H1 (cell line): ENCODE results near the gene AAR2. TPM values are rescaled to one million over a fixed set of nuclear protein-coding genes. Genes with fewer than 3 reads are reported as not detected.

Experiments
- CTCF ChIA-PET: fragments of 300-600 bp; sonication (Branson Sonifier 250); formaldehyde crosslinking; loops from one replicate; lab custom pipeline; 2021; ENCODE audit not compliant: partially characterized antibody; lab: Charles Lee
- POLR2A ChIA-PET: fragments of 300-600 bp; sonication (Branson Sonifier 250); formaldehyde crosslinking; loops from one replicate; lab custom pipeline; 2021; ENCODE audit warnings: inconsistent platforms; ENCODE audit not compliant: partially characterized antibody; lab: Charles Lee
- DNase-seq, 2 experiments: peaks; one replicate each; pipeline versions ENCODE4 v3.0.0 to v3.0.0-alpha.2; 2010 to 2022; ENCODE audit warnings: low spot score in 2 of 2, low read depth in 1 of 2, mixed read lengths in 1 of 2
- FAIRE-seq: peaks from 2 replicates; lab custom pipeline; 2011; peaks lifted over from hg19 to GRCh38; lab: Jason Lieb, UNC
- H2AFZ ChIP-seq: 2 replicates; pipeline ENCODE4 v1.8.1; 2012; ENCODE audit warnings: low read length, inconsistent platforms
- H2AK5ac ChIP-seq: 2 replicates; pipeline ENCODE4 v1.6.1; 2013; ENCODE audit warnings: low read depth, low read length
- H2BK120ac ChIP-seq: replicated peaks from 2 replicates; pipeline ENCODE3; 2013; ENCODE audit warnings: low read depth, low read length, inconsistent platforms
- H2BK12ac ChIP-seq: 2 replicates; pipeline ENCODE4 v1.6.1; 2013; ENCODE audit warnings: low read depth, low read length
- H2BK15ac ChIP-seq: 2 replicates; pipeline ENCODE4 v1.6.1; 2013; ENCODE audit warnings: low read length
- H2BK20ac ChIP-seq: 2 replicates; pipeline ENCODE4 v1.6.1; 2013; ENCODE audit warnings: low read length
- H2BK5ac ChIP-seq: 2 replicates; pipeline ENCODE4 v1.6.1; 2013; ENCODE audit warnings: low read depth, low read length
- H3K14ac ChIP-seq: 2 replicates; pipeline ENCODE4 v1.6.1; 2013; ENCODE audit warnings: inconsistent platforms; ENCODE audit not compliant: insufficient read length
- H3K18ac ChIP-seq: 2 replicates; pipeline ENCODE4 v1.6.1; 2013; ENCODE audit warnings: low read length; ENCODE audit errors: extremely low read depth
- H3K23ac ChIP-seq: 2 replicates; pipeline ENCODE4 v1.6.1; 2013; ENCODE audit warnings: inconsistent platforms; ENCODE audit not compliant: insufficient read length
- H3K23me2 ChIP-seq: 2 replicates; pipeline ENCODE4 v1.6.1; 2013; ENCODE audit warnings: low read depth, low read length
- H3K27ac ChIP-seq: 2 replicates; pipeline ENCODE4 v1.6.1; 2011; ENCODE audit warnings: low read depth, low read length, inconsistent platforms
- H3K27me3 ChIP-seq, 4 experiments: replicated peaks in 1 of 4; 1 replicate in 1 of 4; 2 replicates in 3 of 4; pipeline versions ENCODE4 v1.6.1 to v1.8.1; 2011 to 2013; ENCODE audit warnings: low read length in 3 of 4, mild to moderate bottlenecking in 3 of 4, inconsistent platforms in 2 of 4, mixed read lengths in 2 of 4, moderate library complexity in 1 of 4; ENCODE audit not compliant: control insufficient read depth in 3 of 4, insufficient read depth in 3 of 4; ENCODE audit errors: extremely low read depth in 1 of 4
- H3K36me3 ChIP-seq, 4 experiments: 2 replicates each; pipeline versions ENCODE4 v1.6.1 to v1.8.1; 2011 to 2013; ENCODE audit warnings: mild to moderate bottlenecking in 4 of 4, low read length in 3 of 4, moderate library complexity in 2 of 4, control low read depth in 1 of 4, inconsistent platforms in 1 of 4; ENCODE audit not compliant: insufficient read depth in 4 of 4, control insufficient read depth in 2 of 4
- H3K4ac ChIP-seq: replicated peaks from 2 replicates; pipeline ENCODE3; 2013; ENCODE audit warnings: low read length, low read depth, mixed read lengths, inconsistent platforms; ENCODE audit not compliant: insufficient read length
- H3K4me1 ChIP-seq, 4 experiments: replicated peaks in 1 of 4; 1 replicate in 1 of 4; 2 replicates in 3 of 4; pipeline versions ENCODE4 v1.6.1 to v1.8.1; 2011 to 2013; ENCODE audit warnings: low read length in 3 of 4, inconsistent platforms in 2 of 4, mixed read lengths in 1 of 4; ENCODE audit not compliant: insufficient read depth in 4 of 4, control insufficient read depth in 3 of 4
- H3K4me2 ChIP-seq, 2 experiments: 2 replicates each; pipeline versions ENCODE4 v1.6.1 to v1.8.1; 2011 to 2013; ENCODE audit warnings: low read depth in 2 of 2, low read length in 2 of 2, control low read depth in 1 of 2, inconsistent platforms in 1 of 2, mild to moderate bottlenecking in 1 of 2; ENCODE audit not compliant: insufficient read depth in 1 of 2
- H3K4me3 ChIP-seq, 4 experiments: fragments of 200-600, 300-600 bp in 1 of 4; sonication (generic), shearing (Covaris generic), sonication (Bioruptor Twin) in 1 of 4; 2 replicates each; pipeline versions ENCODE4 v1.5.1 to v1.8.1; 2011 to 2016; ENCODE audit warnings: low read length in 4 of 4, low read depth in 3 of 4, control low read depth in 2 of 4, inconsistent platforms in 2 of 4, mild to moderate bottlenecking in 2 of 4, mixed read lengths in 1 of 4, moderate library complexity in 1 of 4; ENCODE audit not compliant: insufficient read depth in 2 of 4; ENCODE audit errors: extremely low read depth in 1 of 4
- H3K56ac ChIP-seq: replicated peaks from 2 replicates; pipeline ENCODE3; 2013; ENCODE audit warnings: low read depth, mild to moderate bottlenecking, mixed read lengths, low read length, inconsistent platforms; ENCODE audit not compliant: insufficient read length
- H3K79me1 ChIP-seq: 2 replicates; pipeline ENCODE4 v1.6.1; 2013; ENCODE audit warnings: low read depth, low read length, control low read depth
- H3K79me2 ChIP-seq, 2 experiments: 2 replicates each; pipeline versions ENCODE4 v1.6.1 to v1.8.1; 2012 to 2013; ENCODE audit warnings: low read length in 2 of 2, mild to moderate bottlenecking in 2 of 2, inconsistent platforms in 1 of 2; ENCODE audit not compliant: insufficient read depth in 2 of 2, control insufficient read depth in 1 of 2
- H3K9ac ChIP-seq, 4 experiments: replicated peaks in 1 of 4; 1 replicate in 1 of 4; 2 replicates in 3 of 4; pipeline versions ENCODE4 v1.6.1 to v1.8.1; 2011 to 2013; ENCODE audit warnings: low read depth in 3 of 4, low read length in 3 of 4, control low read depth in 2 of 4, mild to moderate bottlenecking in 2 of 4, moderate library complexity in 2 of 4, inconsistent platforms in 1 of 4; ENCODE audit errors: extremely low read depth in 1 of 4
- H3K9me3 ChIP-seq, 2 experiments: 2 replicates each; pipeline versions ENCODE4 v1.6.1 to v1.8.1; 2012 to 2013; ENCODE audit warnings: mild to moderate bottlenecking in 2 of 2, moderate library complexity in 2 of 2, control low read depth in 1 of 2, inconsistent platforms in 1 of 2, low read depth in 1 of 2, low read length in 1 of 2, mixed read lengths in 1 of 2; ENCODE audit not compliant: insufficient read depth in 2 of 2
- H4K20me1 ChIP-seq, 2 experiments: replicated peaks in 1 of 2; 2 replicates each; pipeline versions ENCODE3 to v1.8.1; 2011 to 2013; ENCODE audit warnings: inconsistent platforms in 2 of 2, low read length in 2 of 2, mild to moderate bottlenecking in 1 of 2; ENCODE audit not compliant: insufficient read depth in 2 of 2, control insufficient read depth in 1 of 2
- H4K5ac ChIP-seq: 2 replicates; pipeline ENCODE4 v1.6.1; 2013; ENCODE audit warnings: low read length, low read depth, mixed read lengths, inconsistent platforms; ENCODE audit not compliant: insufficient read length
- H4K8ac ChIP-seq: 2 replicates; pipeline ENCODE4 v1.8.0; 2013; ENCODE audit warnings: mild to moderate bottlenecking, moderate library complexity, low read length, inconsistent platforms; ENCODE audit not compliant: insufficient read depth; ENCODE audit errors: extremely low read depth
- H4K91ac ChIP-seq: replicated peaks from 2 replicates; pipeline ENCODE3; 2013; ENCODE audit warnings: low read length, mixed read lengths, inconsistent platforms; ENCODE audit not compliant: insufficient read length
- FOSL1 ChIP-seq: IDR thresholded peaks from 2 replicates; pipeline ENCODE4 v1.6.1; 2011; ENCODE audit warnings: mild to moderate bottlenecking, low read depth, low read length, moderate library complexity; ENCODE audit not compliant: insufficient read depth
- KDM4A ChIP-seq: IDR thresholded peaks from one replicate; pipeline ENCODE4 v1.7.1; 2012; ENCODE audit warnings: low read depth, mild to moderate bottlenecking, moderate library complexity, low read length, inconsistent platforms; ENCODE audit not compliant: severe bottlenecking
- NANOG ChIP-seq: IDR thresholded peaks from 2 replicates; pipeline ENCODE4 v1.6.1; 2011; ENCODE audit warnings: low read length, low read depth, mild to moderate bottlenecking, inconsistent platforms; ENCODE audit not compliant: insufficient read depth, poor library complexity, severe bottlenecking
- PHF8 ChIP-seq: fragments of 200-600 bp; sonication (generic); conservative IDR thresholded peaks from 2 replicates; pipeline ENCODE4 v1.7.1; 2012; ENCODE audit warnings: low read depth, mild to moderate bottlenecking, inconsistent platforms, low read length, moderate library complexity
- RAD21 ChIP-seq, 2 experiments: IDR thresholded peaks in 1 of 2; conservative IDR thresholded peaks in 1 of 2; 2 replicates each; pipeline ENCODE4 v1.6.1; 2011; ENCODE audit warnings: low read depth in 2 of 2, low read length in 2 of 2, improper control_type of control experiment in 1 of 2, inconsistent platforms in 1 of 2, mild to moderate bottlenecking in 1 of 2, moderate library complexity in 1 of 2
- SIRT6 ChIP-seq: IDR thresholded peaks from one replicate; pipeline ENCODE4 v1.7.1; 2012; ENCODE audit warnings: low read length, inconsistent platforms
- SUZ12 ChIP-seq: fragments of 200-600 bp; sonication (generic); IDR thresholded peaks from 2 replicates; pipeline ENCODE4 v1.6.1; 2012; ENCODE audit warnings: mild to moderate bottlenecking, inconsistent platforms, low read length, moderate library complexity, mixed read lengths
- WGBS, 2 experiments: shearing (Covaris generic) in 1 of 2; methylation state at CpG; one replicate each; pipeline versions ENCODE4 v1.1.6 to v1.1.7; 2013 to 2015; ENCODE audit warnings: low lambda C conversion rate in 2 of 2, mixed read lengths in 2 of 2, inconsistent platforms in 1 of 2, low coverage in 1 of 2, missing lambda C conversion rate in 1 of 2; ENCODE audit not compliant: insufficient replicate concordance in 2 of 2, insufficient coverage in 1 of 2, insufficient read length in 1 of 2; ENCODE audit errors: extremely low coverage in 1 of 2, missing lambda C conversion rate in 1 of 2; 5-methylcytosine and 5-hydroxymethylcytosine counted together
- polyA plus RNA-seq, 7 experiments: library from polyadenylated mRNA; depleted of rRNA in 3 of 7; stranded (reverse) in 5 of 7; unstranded in 2 of 7; fragments of >200 nt in 5 of 7; fragments of 200-250 nt in 2 of 7; gene quantifications; 1 replicate in 5 of 7; 2 replicates in 1 of 7; 4 replicates in 1 of 7; pipeline versions ENCODE4 v1.2.1 to v1.2.3, GENCODE V29; 2011 to 2013; ENCODE audit warnings: missing spikeins in 2 of 7, mixed read lengths in 2 of 7
- total RNA-seq: library from RNA; stranded (reverse); fragmentation: NEBNext Ultra II Directional; extraction: Animal tissue kit (Norgen Biotek cat#: 25700); gene quantifications from 2 replicates; pipeline ENCODE4 v1.2.1, GENCODE V29; 2021
- TF ChIP-seq, protein P1 (sequence below): IDR thresholded peaks from 2 replicates; pipeline ENCODE4 v1.6.1; 2012; ENCODE audit warnings: inconsistent platforms
- TF ChIP-seq, protein P2 (sequence below): IDR thresholded peaks from 2 replicates; pipeline ENCODE4 v1.6.1; 2012; ENCODE audit warnings: low read length, inconsistent platforms

Gene AAR2
- total and polyA plus RNA-seq, 2 of the 8 experiments (the other 6 are each of a cell fraction or from before 2014, with no cell fraction given): 25.5 to 36.1 TPM

DNA sequence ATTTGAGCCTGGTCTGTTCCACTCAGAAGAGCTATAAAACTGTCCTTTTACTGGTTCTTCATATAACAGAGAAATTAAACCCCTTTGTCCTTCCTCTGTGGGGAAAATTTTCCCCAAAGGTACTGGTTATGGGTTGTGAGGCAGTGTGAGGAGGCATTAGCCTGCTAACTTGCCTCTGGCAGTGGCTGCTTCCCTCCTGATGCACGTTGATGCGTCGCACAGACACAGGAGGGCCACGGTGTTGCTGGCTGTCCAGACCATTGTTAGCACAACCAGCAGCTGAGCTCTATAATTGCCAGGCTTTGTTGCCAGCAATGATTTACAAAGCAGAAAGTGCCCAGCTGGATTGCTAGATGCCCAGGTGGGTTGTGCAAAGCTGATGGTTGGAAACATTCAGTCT lies 10.1 kb downstream of the AAR2 start:
- FAIRE-seq: no peak
- TF ChIP-seq RAD21 (IDR thresholded peaks at IDR 0.05 in 1 of 2, conservative IDR thresholded peaks at IDR 0.05 in 1 of 2; ENCODE audit: low read depth in 2 of 2, low read length in 2 of 2): no peak
- no peak for TF ChIP-seq KDM4A
- TF ChIP-seq SUZ12: no peak
- no peak for TF ChIP-seq NANOG
- TF ChIP-seq, protein P1, sequence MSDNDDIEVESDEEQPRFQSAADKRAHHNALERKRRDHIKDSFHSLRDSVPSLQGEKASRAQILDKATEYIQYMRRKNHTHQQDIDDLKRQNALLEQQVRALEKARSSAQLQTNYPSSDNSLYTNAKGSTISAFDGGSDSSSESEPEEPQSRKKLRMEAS: no peak
- TF ChIP-seq, protein P2, sequence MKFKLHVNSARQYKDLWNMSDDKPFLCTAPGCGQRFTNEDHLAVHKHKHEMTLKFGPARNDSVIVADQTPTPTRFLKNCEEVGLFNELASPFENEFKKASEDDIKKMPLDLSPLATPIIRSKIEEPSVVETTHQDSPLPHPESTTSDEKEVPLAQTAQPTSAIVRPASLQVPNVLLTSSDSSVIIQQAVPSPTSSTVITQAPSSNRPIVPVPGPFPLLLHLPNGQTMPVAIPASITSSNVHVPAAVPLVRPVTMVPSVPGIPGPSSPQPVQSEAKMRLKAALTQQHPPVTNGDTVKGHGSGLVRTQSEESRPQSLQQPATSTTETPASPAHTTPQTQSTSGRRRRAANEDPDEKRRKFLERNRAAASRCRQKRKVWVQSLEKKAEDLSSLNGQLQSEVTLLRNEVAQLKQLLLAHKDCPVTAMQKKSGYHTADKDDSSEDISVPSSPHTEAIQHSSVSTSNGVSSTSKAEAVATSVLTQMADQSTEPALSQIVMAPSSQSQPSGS: no peak
- TF ChIP-seq FOSL1: no peak
- no peak for TF ChIP-seq SIRT6
- no peak for TF ChIP-seq PHF8

More for the DNA sequence above, 10.1 kb downstream of the AAR2 start:
- no peak overlapping the region for H3K4ac ChIP-seq
- H3K56ac ChIP-seq: no peak overlapping the region
- H3K79me2 ChIP-seq: peaks cover 0 to 2% of the 10 kb centered on the region in 2 experiments; a peak in 1 of 4 replicates
- no peak overlapping the region for H3K23ac ChIP-seq
- H3K79me1 ChIP-seq: no peaks in the 10 kb centered on the region; the same call in none of the 2 replicates
- CTCF ChIA-PET: no interaction called here
- no peak overlapping the region for H4K91ac ChIP-seq
- H4K5ac ChIP-seq: no peak overlapping the region
- 90% methylated on average over 4 of the region's 4 CpGs; no CpG with 5 or more reads in 1 of the 2 experiments for WGBS, 2 experiments
- no peak overlapping the region for H2BK120ac ChIP-seq
- H3K23me2 ChIP-seq: no peaks in the 10 kb centered on the region
- H3K4me3 ChIP-seq: no peak overlapping the region
- POLR2A ChIA-PET: interaction anchor here (1.2 kb wide), 1 partner anchor 9 kb away, joined by 3 read pairs; no protein-coding TSS in a partner anchor
- H2BK5ac ChIP-seq: no peak overlapping the region
- no peak overlapping the region for H3K27ac ChIP-seq
- H3K9ac ChIP-seq: no peak overlapping the region
- H3K4me2 ChIP-seq: no peak overlapping the region
- H2BK20ac ChIP-seq: no peak overlapping the region
- H2BK12ac ChIP-seq: no peak overlapping the region
- H3K9me3 ChIP-seq: no peaks in the 10 kb centered on the region
- no peak overlapping the region for H4K8ac ChIP-seq
- no peak overlapping the region for H2BK15ac ChIP-seq
- H4K20me1 ChIP-seq: peaks cover 1 to 4% of the 10 kb centered on the region in 2 experiments
- H3K14ac ChIP-seq: no peak overlapping the region
- no peak for DNase-seq
- H3K4me1 ChIP-seq: no peaks in the 10 kb centered on the region
- H3K27me3 ChIP-seq: no peaks in the 10 kb centered on the region
- no peak overlapping the region for H2AK5ac ChIP-seq
- H2AFZ ChIP-seq: no peak overlapping the region
- peaks cover 3 to 52% (median 30%) of the 10 kb centered on the region in 4 experiments; a peak in 7 of 8 replicates for H3K36me3 ChIP-seq
- no peak overlapping the region for H3K18ac ChIP-seq
